ENCODE data around the gene RHOG.
"Not testable (repeated sequence)": the region's sequence is repeated elsewhere in the genome, so short reads cannot be mapped to it uniquely, and the experiment has no call there.

The RHOG gene

GRCh38 chr11:3834349-3834663 lies 6.5 kb downstream of the RHOG start:
- DNase-seq (ENCODE audit: low spot score): no peak

- DNase-seq (ENCODE audit: low spot score): no peak
Measured at GRCh38 chr11:3833449-3833848, 7.3 kb downstream of the RHOG start.

GRCh38 chr11:3832816-3833215 lies 7.9 kb downstream of the RHOG start:
- no peak for DNase-seq (ENCODE audit: low spot score)

- DNase-seq (ENCODE audit: low spot score): no peak
Measured at GRCh38 chr11:3831378-3832239, 9.2 kb downstream of the RHOG start.

GRCh38 chr11:3830730-3831129 lies 10.0 kb downstream of the RHOG start:
- DNase-seq (ENCODE audit: low spot score): no peak

- DNase-seq (ENCODE audit: low spot score): no peak
Measured at GRCh38 chr11:3830088-3830487, 10.7 kb downstream of the RHOG start.

GRCh38 chr11:3827434-3828186 lies 13.1 kb downstream of the RHOG start:
- DNase-seq (ENCODE audit: low spot score): no peak

- no peak for DNase-seq (ENCODE audit: low spot score)
Measured at GRCh38 chr11:3826721-3827120, 14.0 kb downstream of the RHOG start.

GRCh38 chr11:3825473-3826154 lies 15.1 kb downstream of the RHOG start:
- no peak for DNase-seq (ENCODE audit: low spot score)

- DNase-seq (ENCODE audit: low spot score): peak; percentile 85
Measured at GRCh38 chr11:3824714-3825472, 15.9 kb downstream of the RHOG start.

- no peak for DNase-seq (ENCODE audit: low spot score)
Measured at GRCh38 chr11:3823762-3824506, 16.8 kb downstream of the RHOG start.

- no peak for DNase-seq (ENCODE audit: low spot score)
Measured at GRCh38 chr11:3823303-3823702, 17.5 kb downstream of the RHOG start.

GRCh38 chr11:3822312-3822711 lies 18.4 kb downstream of the RHOG start:
- DNase-seq (ENCODE audit: low spot score): no peak

- no peak for DNase-seq (ENCODE audit: low spot score)
Measured at GRCh38 chr11:3820971-3821370, 19.8 kb downstream of the RHOG start.

- no peak for DNase-seq (ENCODE audit: low spot score)
Measured at GRCh38 chr11:3817181-3817800, 23.5 kb downstream of the RHOG start.

GRCh38 chr11:3816673-3817072 lies 24.1 kb downstream of the RHOG start:
- no peak for DNase-seq (ENCODE audit: low spot score)

- DNase-seq (ENCODE audit: low spot score): no peak
Measured at GRCh38 chr11:3815845-3816244, 24.9 kb downstream of the RHOG start.

- not testable (repeated sequence) for DNase-seq (ENCODE audit: low spot score)
Measured at GRCh38 chr11:3814832-3815231, 25.9 kb downstream of the RHOG start.

- DNase-seq (ENCODE audit: low spot score): no peak
Measured at GRCh38 chr11:3810951-3811350, 29.8 kb downstream of the RHOG start.

GRCh38 chr11:3810446-3810845 lies 30.3 kb downstream of the RHOG start:
- DNase-seq (ENCODE audit: low spot score): no peak

GRCh38 chr11:3809624-3809928 lies 31.2 kb downstream of the RHOG start:
- DNase-seq (ENCODE audit: low spot score): no peak
